KMS-11 (cell line): ENCODE measurements around the gene SIPA1.

Source experiments
- H2AFZ ChIP-seq: fragments of 200-600 bp; sonication (generic); 2 replicates; pipeline ENCODE4 v1.6.1; 2016; ENCODE audit warnings: antibody characterized with exemption, mixed run types, low read depth
- H3K27ac ChIP-seq: fragments of 200-600 bp; sonication (generic); 2 replicates; pipeline ENCODE4 v1.6.1; 2016; ENCODE audit warnings: mild to moderate bottlenecking, mixed run types
- H3K27me3 ChIP-seq: fragments of 200-600 bp; sonication (generic); 2 replicates; pipeline ENCODE4 v1.6.1; 2017; ENCODE audit warnings: mild to moderate bottlenecking, low read depth, mixed run types, moderate library complexity; ENCODE audit not compliant: insufficient read depth
- H3K36me3 ChIP-seq: fragments of 200-600 bp; sonication (generic); 2 replicates; pipeline ENCODE4 v1.6.1; 2017; ENCODE audit warnings: mild to moderate bottlenecking, mixed run types; ENCODE audit not compliant: insufficient read depth
- H3K4me1 ChIP-seq: fragments of 200-600 bp; sonication (generic); 2 replicates; pipeline ENCODE4 v1.6.1; 2016; ENCODE audit warnings: mild to moderate bottlenecking, low read depth, mixed run types; ENCODE audit not compliant: poor library complexity, severe bottlenecking
- H3K4me2 ChIP-seq: fragments of 200-600 bp; sonication (generic); 2 replicates; pipeline ENCODE4 v1.7.0; 2016; ENCODE audit warnings: mild to moderate bottlenecking, mixed run types
- H3K4me3 ChIP-seq: fragments of 200-600 bp; sonication (generic); IDR thresholded peaks from 2 replicates; pipeline ENCODE4 v1.6.1; 2017; ENCODE audit warnings: low read depth, low read length, mixed read lengths; ENCODE audit not compliant: insufficient read depth
- H3K79me2 ChIP-seq: fragments of 200-600 bp; sonication (generic); 2 replicates; pipeline ENCODE4 v1.6.1; 2016; ENCODE audit warnings: low read depth, mixed run types; ENCODE audit not compliant: insufficient read depth
- H3K9ac ChIP-seq: fragments of 200-600 bp; sonication (generic); 2 replicates; pipeline ENCODE4 v1.6.1; 2016; ENCODE audit warnings: mild to moderate bottlenecking, mixed run types
- H4K20me1 ChIP-seq: fragments of 200-600 bp; sonication (generic); 2 replicates; pipeline ENCODE4 v1.6.1; 2016; ENCODE audit warnings: mild to moderate bottlenecking, mixed run types; ENCODE audit not compliant: insufficient read depth
- CTCF ChIP-seq: fragments of 200-600 bp; sonication (generic); conservative IDR thresholded peaks from 2 replicates; pipeline ENCODE4 v1.6.1; 2017; ENCODE audit warnings: low read depth, mild to moderate bottlenecking, antibody characterized with exemption, low read length, moderate library complexity, mixed read lengths

SIPA1 gene

GRCh38 chr11:65611028-65611757 lies 26.7 kb upstream of the SIPA1 start:
- Histone ChIP-seq H3K36me3 (no peaks in the 10 kb centered on the region), H3K4me1 (peaks cover 21% of the 10 kb centered on the region), H3K9ac (no peak overlapping the region), H3K79me2 (peaks cover 18% of the 10 kb centered on the region), H3K4me2 (no peak overlapping the region), H3K27me3 (no peaks in the 10 kb centered on the region), H4K20me1 (no peaks in the 10 kb centered on the region), H2AFZ (no peak overlapping the region), H3K4me3 (no peak overlapping the region), H3K27ac (no peak overlapping the region)
- no peak for TF ChIP-seq CTCF

GRCh38 chr11:65611758-65612603 lies 25.9 kb upstream of the SIPA1 start:
- Histone ChIP-seq H3K36me3 (no peaks in the 10 kb centered on the region), H3K27me3 (no peaks in the 10 kb centered on the region), H4K20me1 (no peaks in the 10 kb centered on the region), H3K4me2 (peak overlapping the region; percentile 36; the same call in 1 of the 2 replicates), H3K9ac (no peak overlapping the region), H2AFZ (no peak overlapping the region), H3K79me2 (peaks cover 26% of the 10 kb centered on the region), H3K4me3 (no peak overlapping the region), H3K4me1 (peaks cover 29% of the 10 kb centered on the region), H3K27ac (no peak overlapping the region)
- no peak for TF ChIP-seq CTCF

- Histone ChIP-seq H3K79me2 (peaks cover 33% of the 10 kb centered on the region), H3K4me1 (peaks cover 36% of the 10 kb centered on the region), H3K4me2 (peak overlapping the region; percentile 36; the same call in 1 of the 2 replicates), H3K27me3 (no peaks in the 10 kb centered on the region), H3K4me3 (no peak overlapping the region), H2AFZ (no peak overlapping the region), H4K20me1 (no peaks in the 10 kb centered on the region), H3K9ac (no peak overlapping the region), H3K36me3 (no peaks in the 10 kb centered on the region), H3K27ac (no peak overlapping the region)
- TF ChIP-seq CTCF, result no peak
These were observed 25.2 kb upstream of the SIPA1 start for GRCh38 chr11:65612691-65613090.

- Histone ChIP-seq H3K4me3 (peak overlapping the region; percentile 23), H3K27ac (peak overlapping the region; percentile 71), H3K4me2 (peak overlapping the region; percentile 36), H3K9ac (peak overlapping the region; percentile 70), H3K79me2 (peaks cover 36% of the 10 kb centered on the region), H3K4me1 (peaks cover 39% of the 10 kb centered on the region), H4K20me1 (no peaks in the 10 kb centered on the region), H3K36me3 (no peaks in the 10 kb centered on the region), H2AFZ (peak overlapping the region; percentile 71; the same call in 1 of the 2 replicates), H3K27me3 (no peaks in the 10 kb centered on the region)
- no peak for TF ChIP-seq CTCF
These were observed 24.6 kb upstream of the SIPA1 start for GRCh38 chr11:65613091-65613928.
